ENCODE data around the gene PTCH1.
A peak's percentile ranks its signal among the peaks of the same experiment; 100 is the strongest.

Gene PTCH1

DNA sequence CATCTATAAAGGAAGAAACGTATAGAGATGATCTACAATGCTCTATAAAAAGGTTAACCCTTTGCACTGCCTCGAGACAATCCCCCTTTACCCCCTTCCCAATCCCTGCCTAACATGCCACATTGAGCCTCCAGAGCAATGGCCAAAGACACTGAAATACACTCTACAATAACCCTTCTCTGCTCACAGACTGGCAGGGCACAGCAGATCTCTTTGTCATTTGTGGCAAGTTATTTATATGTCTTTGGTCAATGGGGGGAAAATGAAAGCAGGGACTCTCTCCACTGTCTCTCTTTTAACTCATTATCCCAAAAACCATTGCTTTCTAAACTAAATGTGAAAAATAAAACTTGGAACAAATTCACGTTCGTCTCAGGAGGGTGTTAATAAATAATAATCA, 51.7 kb downstream of the PTCH1 start:
- no peak for DNase-seq (ENCODE audit: extremely low read depth, insufficient read length)
- Histone ChIP-seq H3K27me3 (replicated peaks; ENCODE audit: control insufficient read depth, insufficient read depth, low read length) (no peaks in the 10 kb centered on the region), H3K36me3 (ENCODE audit: control insufficient read depth, insufficient read depth, low read length) (peaks cover 17% of the 10 kb centered on the region), H3K4me3 (replicated peaks; ENCODE audit: low read depth, low read length) (no peak overlapping the region)
- TF ChIP-seq, protein P1, sequence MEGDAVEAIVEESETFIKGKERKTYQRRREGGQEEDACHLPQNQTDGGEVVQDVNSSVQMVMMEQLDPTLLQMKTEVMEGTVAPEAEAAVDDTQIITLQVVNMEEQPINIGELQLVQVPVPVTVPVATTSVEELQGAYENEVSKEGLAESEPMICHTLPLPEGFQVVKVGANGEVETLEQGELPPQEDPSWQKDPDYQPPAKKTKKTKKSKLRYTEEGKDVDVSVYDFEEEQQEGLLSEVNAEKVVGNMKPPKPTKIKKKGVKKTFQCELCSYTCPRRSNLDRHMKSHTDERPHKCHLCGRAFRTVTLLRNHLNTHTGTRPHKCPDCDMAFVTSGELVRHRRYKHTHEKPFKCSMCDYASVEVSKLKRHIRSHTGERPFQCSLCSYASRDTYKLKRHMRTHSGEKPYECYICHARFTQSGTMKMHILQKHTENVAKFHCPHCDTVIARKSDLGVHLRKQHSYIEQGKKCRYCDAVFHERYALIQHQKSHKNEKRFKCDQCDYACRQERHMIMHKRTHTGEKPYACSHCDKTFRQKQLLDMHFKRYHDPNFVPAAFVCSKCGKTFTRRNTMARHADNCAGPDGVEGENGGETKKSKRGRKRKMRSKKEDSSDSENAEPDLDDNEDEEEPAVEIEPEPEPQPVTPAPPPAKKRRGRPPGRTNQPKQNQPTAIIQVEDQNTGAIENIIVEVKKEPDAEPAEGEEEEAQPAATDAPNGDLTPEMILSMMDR (IDR thresholded peaks at IDR 0.05; ENCODE audit: insufficient read depth, low read length, poor library complexity, severe bottlenecking), result no peak

DNA sequence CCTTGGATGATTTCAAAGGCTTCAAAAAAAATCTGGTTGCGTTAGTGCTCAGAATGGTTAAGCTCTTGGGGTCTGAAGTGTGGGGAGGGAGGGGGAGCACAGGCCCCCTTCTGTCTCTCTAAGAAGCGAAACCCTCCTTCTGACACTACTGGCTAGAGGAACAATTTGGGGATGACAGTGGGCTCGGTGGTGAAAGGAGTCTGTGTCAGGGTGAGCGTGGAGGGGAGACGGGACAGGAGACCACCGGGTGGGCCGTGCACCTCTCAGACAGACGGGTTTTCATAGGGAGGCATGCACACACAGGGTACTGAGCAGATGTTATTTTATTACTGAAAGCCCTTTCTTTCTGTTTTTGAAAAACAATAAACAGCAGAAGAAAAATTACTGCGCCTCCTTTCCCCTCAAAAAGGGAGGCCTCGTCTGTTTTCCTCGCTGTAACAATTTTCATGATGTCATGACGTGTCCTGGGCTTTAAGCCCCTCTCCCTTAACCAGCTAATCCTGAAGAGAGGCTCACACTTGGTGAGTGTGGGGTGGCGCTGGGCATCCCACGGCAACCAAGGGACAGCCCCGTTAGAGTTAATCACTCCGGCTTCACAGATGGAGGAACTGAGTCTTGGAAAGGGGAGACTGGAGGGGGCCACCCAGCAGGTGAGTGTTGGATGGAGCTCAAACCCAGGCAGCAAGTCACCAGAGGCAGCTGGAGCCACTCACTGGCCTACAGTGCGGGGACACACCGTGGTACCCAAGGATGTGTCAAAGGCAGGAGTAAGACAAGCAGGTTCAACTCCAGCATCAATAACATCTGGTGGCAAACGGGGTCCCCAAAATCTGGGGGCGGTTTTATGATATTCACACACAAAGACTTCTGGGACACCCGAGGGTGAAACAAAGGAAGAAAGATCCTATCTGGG, 53.4 kb downstream of the PTCH1 start:
- H3K4me3 ChIP-seq (replicated peaks; ENCODE audit: low read depth, low read length), result peak overlapping the region; percentile 18
- DNase-seq (ENCODE audit: extremely low read depth, insufficient read length), result no peak
- H3K27me3 ChIP-seq (replicated peaks; ENCODE audit: control insufficient read depth, insufficient read depth, low read length), result no peaks in the 10 kb centered on the region
- H3K36me3 ChIP-seq (ENCODE audit: control insufficient read depth, insufficient read depth, low read length), result peaks cover 20% of the 10 kb centered on the region
- TF ChIP-seq, protein P1 (IDR thresholded peaks at IDR 0.05; ENCODE audit: insufficient read depth, low read length, poor library complexity, severe bottlenecking), result no peak

DNA sequence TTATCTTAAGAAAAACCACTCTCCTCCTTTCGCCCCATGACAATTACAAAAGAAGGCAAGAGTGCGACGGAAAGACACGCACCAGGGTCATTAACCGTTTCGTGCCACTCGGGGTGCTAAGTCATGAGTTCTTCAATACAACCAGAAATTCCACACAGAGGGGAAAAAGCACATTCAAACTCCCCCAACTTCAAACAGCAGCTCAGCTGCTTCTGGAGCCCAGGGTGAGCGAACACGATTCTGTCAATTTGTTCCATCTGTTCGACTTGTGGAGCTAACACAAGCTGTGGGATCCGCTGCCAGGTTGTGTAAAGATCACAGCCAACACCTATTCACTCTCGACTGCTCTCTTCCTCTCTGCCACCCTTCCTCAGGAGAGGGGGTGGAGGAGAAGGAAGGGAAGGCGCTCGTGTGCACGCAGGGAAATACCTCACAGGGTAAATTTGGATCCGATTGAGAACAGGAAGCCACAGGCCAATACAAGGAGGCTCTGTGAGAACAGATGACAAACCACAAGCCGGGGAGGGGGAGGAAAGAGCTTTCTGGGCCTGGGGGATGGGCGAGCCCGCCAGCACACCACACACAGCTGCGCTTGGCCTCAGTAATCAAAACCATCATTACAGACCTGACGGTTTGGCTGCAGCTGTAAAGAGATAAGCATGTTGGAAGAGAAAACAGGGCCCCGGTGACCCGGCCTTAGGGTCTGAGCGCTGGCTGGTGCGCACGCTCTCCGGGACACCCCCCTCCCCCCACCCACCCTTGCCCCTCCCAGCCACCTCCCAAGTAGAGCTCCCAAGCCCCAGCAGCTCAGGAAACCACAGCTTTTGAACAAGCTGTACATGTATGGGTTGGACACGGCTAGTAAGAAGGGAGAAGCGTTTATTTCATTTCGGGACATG, 54.3 kb downstream of the PTCH1 start:
- H3K36me3 ChIP-seq (ENCODE audit: control insufficient read depth, insufficient read depth, low read length), result peaks cover 19% of the 10 kb centered on the region
- peak; percentile 89 for DNase-seq (ENCODE audit: extremely low read depth, insufficient read length)
- H3K4me3 ChIP-seq (replicated peaks; ENCODE audit: low read depth, low read length), result peak overlapping the region; percentile 23
- TF ChIP-seq, protein P1 (IDR thresholded peaks at IDR 0.05; ENCODE audit: insufficient read depth, low read length, poor library complexity, severe bottlenecking), result no peak
- H3K27me3 ChIP-seq (replicated peaks; ENCODE audit: control insufficient read depth, insufficient read depth, low read length), result no peaks in the 10 kb centered on the region

DNA sequence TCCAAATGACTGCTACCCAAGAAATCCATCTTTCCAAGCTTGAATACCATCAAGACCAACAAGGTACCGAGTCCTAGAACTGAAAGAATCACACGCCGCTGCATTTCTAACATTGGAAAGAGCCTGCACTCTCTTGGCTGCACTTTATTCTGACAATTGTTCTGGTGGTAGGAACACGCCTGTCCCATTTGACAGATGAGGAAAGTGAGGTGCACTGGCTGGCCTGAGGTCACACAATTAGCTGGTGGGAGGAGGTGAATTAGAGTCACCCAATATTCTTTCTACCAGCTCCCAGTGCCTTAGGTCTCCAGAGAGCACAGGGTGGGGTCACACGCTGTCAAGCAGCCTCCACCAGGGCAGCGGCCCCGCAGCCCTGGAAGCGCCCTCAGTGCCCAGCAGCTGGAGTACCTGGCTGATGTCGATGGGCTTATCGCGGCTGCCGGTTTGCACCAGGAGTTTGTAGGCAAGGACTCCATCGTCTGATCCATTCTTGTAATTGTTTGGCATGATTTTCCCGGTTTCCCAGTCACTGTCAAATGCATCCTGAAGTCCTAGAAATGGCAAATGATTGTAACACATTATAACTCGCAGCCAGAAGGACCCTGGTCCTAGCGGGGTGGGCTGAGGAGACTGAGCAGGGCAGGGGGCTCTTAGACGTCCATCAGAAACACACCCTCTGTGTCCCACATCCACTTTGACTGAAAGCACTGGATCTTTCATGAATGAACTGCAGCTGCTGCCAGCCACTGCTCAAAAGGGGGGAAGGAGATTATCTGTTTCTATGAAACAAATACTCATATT, 55.1 kb downstream of the PTCH1 start:
- Histone ChIP-seq H3K27me3 (replicated peaks; ENCODE audit: control insufficient read depth, insufficient read depth, low read length) (no peaks in the 10 kb centered on the region), H3K36me3 (ENCODE audit: control insufficient read depth, insufficient read depth, low read length) (peaks cover 16% of the 10 kb centered on the region), H3K4me3 (replicated peaks; ENCODE audit: low read depth, low read length) (no peak overlapping the region; the same call in 1 of the 2 replicates)
- TF ChIP-seq, protein P1 (IDR thresholded peaks at IDR 0.05; ENCODE audit: insufficient read depth, low read length, poor library complexity, severe bottlenecking), result no peak
- no peak for DNase-seq (ENCODE audit: extremely low read depth, insufficient read length)

DNA sequence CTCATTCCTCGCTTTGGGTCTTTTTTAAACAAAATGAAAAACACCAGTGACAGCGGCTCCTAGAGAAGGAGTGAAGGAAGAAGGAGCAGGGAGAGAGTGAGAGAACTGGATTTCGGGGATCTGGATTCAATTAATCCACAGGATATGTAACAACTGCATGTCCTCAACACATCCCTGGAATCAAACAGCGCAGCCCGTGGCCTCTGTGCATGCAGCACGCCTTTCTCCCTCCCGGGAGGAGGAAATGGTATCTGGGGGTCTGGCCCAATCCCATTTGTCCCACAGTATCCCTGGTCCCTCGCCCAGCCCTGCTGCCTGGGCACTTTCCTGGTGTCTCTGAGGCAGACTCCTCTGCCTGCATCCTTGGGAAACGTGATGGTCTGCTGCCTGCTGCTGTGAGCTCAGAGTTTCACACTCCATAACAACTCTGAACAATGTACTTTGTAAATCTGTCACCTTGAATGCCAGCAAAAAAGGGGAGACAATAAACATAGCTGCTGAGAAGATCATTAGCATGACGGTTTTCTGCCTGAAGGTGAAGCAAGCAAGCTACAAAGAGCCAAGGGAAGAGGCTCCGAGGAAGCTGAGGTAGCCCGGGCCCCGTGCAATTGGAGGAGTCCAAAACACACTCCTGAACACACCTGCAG, 56.1 kb downstream of the PTCH1 start:
- no peaks in the 10 kb centered on the region for H3K27me3 ChIP-seq (replicated peaks; ENCODE audit: control insufficient read depth, insufficient read depth, low read length)
- TF ChIP-seq, protein P1 (IDR thresholded peaks at IDR 0.05; ENCODE audit: insufficient read depth, low read length, poor library complexity, severe bottlenecking), result no peak
- no peak for DNase-seq (ENCODE audit: extremely low read depth, insufficient read length)
- H3K4me3 ChIP-seq (replicated peaks; ENCODE audit: low read depth, low read length), result no peak overlapping the region
- H3K36me3 ChIP-seq (ENCODE audit: control insufficient read depth, insufficient read depth, low read length), result peaks cover 24% of the 10 kb centered on the region
